Activated T-cell treated with anti-CD3 and anti-CD28 coated beads for 24 hours (primary cell): ENCODE data around the gene DMC1.
"Not testable (repeated sequence)": the region's sequence is repeated elsewhere in the genome, so short reads cannot be mapped to it uniquely, and the experiment has no call there.

Experiments
- DNase-seq: peaks from one replicate; pipeline ENCODE4 v3.0.0-alpha.2; 2020; ENCODE audit warnings: low read depth

Gene DMC1

GRCh38 chr22:38569972-38570778 is at the start of gene DMC1:
DMC1 (minus strand) TSS chr22:38570183; CDS start chr22:38568256, 1,927 bp downstream.
- DNase-seq = peak; percentile 95

- no peak for DNase-seq
Observed at GRCh38 chr22:38618682-38619081, 48.7 kb upstream of the DMC1 start.

GRCh38 chr22:38618258-38618657 is 48.3 kb upstream of the DMC1 start:
- no peak for DNase-seq

- DNase-seq = not testable (repeated sequence)
Observed at GRCh38 chr22:38615064-38615405, 45.1 kb upstream of the DMC1 start.

- DNase-seq = no peak
Observed at GRCh38 chr22:38614332-38615063, 44.5 kb upstream of the DMC1 start.

- DNase-seq = no peak
Observed at GRCh38 chr22:38613588-38613987, 43.6 kb upstream of the DMC1 start.

GRCh38 chr22:38612217-38613006 is 42.4 kb upstream of the DMC1 start:
- no peak for DNase-seq

- DNase-seq = no peak
Observed at GRCh38 chr22:38611559-38611958, 41.6 kb upstream of the DMC1 start.

GRCh38 chr22:38610234-38610633 is 40.3 kb upstream of the DMC1 start:
- no peak for DNase-seq

- no peak for DNase-seq
Observed at GRCh38 chr22:38608992-38609750, 39.2 kb upstream of the DMC1 start.

- no peak for DNase-seq
Observed at GRCh38 chr22:38607680-38608079, 37.7 kb upstream of the DMC1 start.

GRCh38 chr22:38602166-38602565 is 32.2 kb upstream of the DMC1 start:
- no peak for DNase-seq

- DNase-seq = no peak
Observed at GRCh38 chr22:38601221-38601764, 31.3 kb upstream of the DMC1 start.

- no peak for DNase-seq
Observed at GRCh38 chr22:38599466-38599865, 29.5 kb upstream of the DMC1 start.

GRCh38 chr22:38582923-38583322 is 12.9 kb upstream of the DMC1 start:
- not testable (repeated sequence) for DNase-seq

GRCh38 chr22:38578505-38578904 is 8.5 kb upstream of the DMC1 start:
- no peak for DNase-seq

GRCh38 chr22:38572065-38572464 is 2.1 kb upstream of the DMC1 start:
- peak; percentile 9 for DNase-seq

- DNase-seq = peak; percentile 7
Observed at GRCh38 chr22:38570779-38571364, 889 bp upstream of the DMC1 start.

GRCh38 chr22:38569181-38569971 is 607 bp downstream of the DMC1 start:
- DNase-seq = no peak

GRCh38 chr22:38567531-38568285 is 2.3 kb downstream of the DMC1 start:
- DNase-seq = no peak
